H1 (cell line): ENCODE measurements around the gene TBC1D30. TPM values are rescaled to one million over a fixed set of nuclear protein-coding genes. Genes with fewer than 3 reads are reported as not detected.

Experiments used
- CTCF ChIA-PET: fragments of 300-600 bp; sonication (Branson Sonifier 250); formaldehyde crosslinking; loops from one replicate; lab custom pipeline; 2021; ENCODE audit not compliant: partially characterized antibody; lab: Charles Lee
- POLR2A ChIA-PET: fragments of 300-600 bp; sonication (Branson Sonifier 250); formaldehyde crosslinking; loops from one replicate; lab custom pipeline; 2021; ENCODE audit warnings: inconsistent platforms; ENCODE audit not compliant: partially characterized antibody; lab: Charles Lee
- DNase-seq, 2 experiments: peaks; one replicate each; pipeline versions ENCODE4 v3.0.0 to v3.0.0-alpha.2; 2010 to 2022; ENCODE audit warnings: low spot score in 2 of 2, low read depth in 1 of 2, mixed read lengths in 1 of 2
- FAIRE-seq: peaks from 2 replicates; lab custom pipeline; 2011; peaks lifted over from hg19 to GRCh38; lab: Jason Lieb, UNC
- H2AFZ ChIP-seq: 2 replicates; pipeline ENCODE4 v1.8.1; 2012; ENCODE audit warnings: low read length, inconsistent platforms
- H2AK5ac ChIP-seq: 2 replicates; pipeline ENCODE4 v1.6.1; 2013; ENCODE audit warnings: low read depth, low read length
- H2BK120ac ChIP-seq: replicated peaks from 2 replicates; pipeline ENCODE3; 2013; ENCODE audit warnings: low read depth, low read length, inconsistent platforms
- H2BK12ac ChIP-seq: 2 replicates; pipeline ENCODE4 v1.6.1; 2013; ENCODE audit warnings: low read depth, low read length
- H2BK15ac ChIP-seq: 2 replicates; pipeline ENCODE4 v1.6.1; 2013; ENCODE audit warnings: low read length
- H2BK20ac ChIP-seq: 2 replicates; pipeline ENCODE4 v1.6.1; 2013; ENCODE audit warnings: low read length
- H2BK5ac ChIP-seq: 2 replicates; pipeline ENCODE4 v1.6.1; 2013; ENCODE audit warnings: low read depth, low read length
- H3K14ac ChIP-seq: 2 replicates; pipeline ENCODE4 v1.6.1; 2013; ENCODE audit warnings: inconsistent platforms; ENCODE audit not compliant: insufficient read length
- H3K18ac ChIP-seq: 2 replicates; pipeline ENCODE4 v1.6.1; 2013; ENCODE audit warnings: low read length; ENCODE audit errors: extremely low read depth
- H3K23ac ChIP-seq: 2 replicates; pipeline ENCODE4 v1.6.1; 2013; ENCODE audit warnings: inconsistent platforms; ENCODE audit not compliant: insufficient read length
- H3K23me2 ChIP-seq: 2 replicates; pipeline ENCODE4 v1.6.1; 2013; ENCODE audit warnings: low read depth, low read length
- H3K27ac ChIP-seq: 2 replicates; pipeline ENCODE4 v1.6.1; 2011; ENCODE audit warnings: low read depth, low read length, inconsistent platforms
- H3K27me3 ChIP-seq, 4 experiments: replicated peaks in 1 of 4; 1 replicate in 1 of 4; 2 replicates in 3 of 4; pipeline versions ENCODE4 v1.6.1 to v1.8.1; 2011 to 2013; ENCODE audit warnings: low read length in 3 of 4, mild to moderate bottlenecking in 3 of 4, inconsistent platforms in 2 of 4, mixed read lengths in 2 of 4, moderate library complexity in 1 of 4; ENCODE audit not compliant: control insufficient read depth in 3 of 4, insufficient read depth in 3 of 4; ENCODE audit errors: extremely low read depth in 1 of 4
- H3K36me3 ChIP-seq, 4 experiments: 2 replicates each; pipeline versions ENCODE4 v1.6.1 to v1.8.1; 2011 to 2013; ENCODE audit warnings: mild to moderate bottlenecking in 4 of 4, low read length in 3 of 4, moderate library complexity in 2 of 4, control low read depth in 1 of 4, inconsistent platforms in 1 of 4; ENCODE audit not compliant: insufficient read depth in 4 of 4, control insufficient read depth in 2 of 4
- H3K4ac ChIP-seq: replicated peaks from 2 replicates; pipeline ENCODE3; 2013; ENCODE audit warnings: low read length, low read depth, mixed read lengths, inconsistent platforms; ENCODE audit not compliant: insufficient read length
- H3K4me1 ChIP-seq, 4 experiments: replicated peaks in 1 of 4; 1 replicate in 1 of 4; 2 replicates in 3 of 4; pipeline versions ENCODE4 v1.6.1 to v1.8.1; 2011 to 2013; ENCODE audit warnings: low read length in 3 of 4, inconsistent platforms in 2 of 4, mixed read lengths in 1 of 4; ENCODE audit not compliant: insufficient read depth in 4 of 4, control insufficient read depth in 3 of 4
- H3K4me2 ChIP-seq, 2 experiments: 2 replicates each; pipeline versions ENCODE4 v1.6.1 to v1.8.1; 2011 to 2013; ENCODE audit warnings: low read depth in 2 of 2, low read length in 2 of 2, control low read depth in 1 of 2, inconsistent platforms in 1 of 2, mild to moderate bottlenecking in 1 of 2; ENCODE audit not compliant: insufficient read depth in 1 of 2
- H3K4me3 ChIP-seq, 4 experiments: fragments of 200-600, 300-600 bp in 1 of 4; sonication (generic), shearing (Covaris generic), sonication (Bioruptor Twin) in 1 of 4; 2 replicates each; pipeline versions ENCODE4 v1.5.1 to v1.8.1; 2011 to 2016; ENCODE audit warnings: low read length in 4 of 4, low read depth in 3 of 4, control low read depth in 2 of 4, inconsistent platforms in 2 of 4, mild to moderate bottlenecking in 2 of 4, mixed read lengths in 1 of 4, moderate library complexity in 1 of 4; ENCODE audit not compliant: insufficient read depth in 2 of 4; ENCODE audit errors: extremely low read depth in 1 of 4
- H3K56ac ChIP-seq: replicated peaks from 2 replicates; pipeline ENCODE3; 2013; ENCODE audit warnings: low read depth, mild to moderate bottlenecking, mixed read lengths, low read length, inconsistent platforms; ENCODE audit not compliant: insufficient read length
- H3K79me1 ChIP-seq: 2 replicates; pipeline ENCODE4 v1.6.1; 2013; ENCODE audit warnings: low read depth, low read length, control low read depth
- H3K79me2 ChIP-seq, 2 experiments: 2 replicates each; pipeline versions ENCODE4 v1.6.1 to v1.8.1; 2012 to 2013; ENCODE audit warnings: low read length in 2 of 2, mild to moderate bottlenecking in 2 of 2, inconsistent platforms in 1 of 2; ENCODE audit not compliant: insufficient read depth in 2 of 2, control insufficient read depth in 1 of 2
- H3K9ac ChIP-seq, 4 experiments: replicated peaks in 1 of 4; 1 replicate in 1 of 4; 2 replicates in 3 of 4; pipeline versions ENCODE4 v1.6.1 to v1.8.1; 2011 to 2013; ENCODE audit warnings: low read depth in 3 of 4, low read length in 3 of 4, control low read depth in 2 of 4, mild to moderate bottlenecking in 2 of 4, moderate library complexity in 2 of 4, inconsistent platforms in 1 of 4; ENCODE audit errors: extremely low read depth in 1 of 4
- H3K9me3 ChIP-seq, 2 experiments: 2 replicates each; pipeline versions ENCODE4 v1.6.1 to v1.8.1; 2012 to 2013; ENCODE audit warnings: mild to moderate bottlenecking in 2 of 2, moderate library complexity in 2 of 2, control low read depth in 1 of 2, inconsistent platforms in 1 of 2, low read depth in 1 of 2, low read length in 1 of 2, mixed read lengths in 1 of 2; ENCODE audit not compliant: insufficient read depth in 2 of 2
- H4K20me1 ChIP-seq, 2 experiments: replicated peaks in 1 of 2; 2 replicates each; pipeline versions ENCODE3 to v1.8.1; 2011 to 2013; ENCODE audit warnings: inconsistent platforms in 2 of 2, low read length in 2 of 2, mild to moderate bottlenecking in 1 of 2; ENCODE audit not compliant: insufficient read depth in 2 of 2, control insufficient read depth in 1 of 2
- H4K5ac ChIP-seq: 2 replicates; pipeline ENCODE4 v1.6.1; 2013; ENCODE audit warnings: low read length, low read depth, mixed read lengths, inconsistent platforms; ENCODE audit not compliant: insufficient read length
- H4K8ac ChIP-seq: 2 replicates; pipeline ENCODE4 v1.8.0; 2013; ENCODE audit warnings: mild to moderate bottlenecking, moderate library complexity, low read length, inconsistent platforms; ENCODE audit not compliant: insufficient read depth; ENCODE audit errors: extremely low read depth
- H4K91ac ChIP-seq: replicated peaks from 2 replicates; pipeline ENCODE3; 2013; ENCODE audit warnings: low read length, mixed read lengths, inconsistent platforms; ENCODE audit not compliant: insufficient read length
- ASH2L ChIP-seq: fragments of 200-600, 300-600 bp; sonication (generic); IDR thresholded peaks from one replicate; pipeline ENCODE4 v1.7.1; 2017; ENCODE audit warnings: low read length
- CEBPB ChIP-seq: IDR thresholded peaks from 2 replicates; pipeline ENCODE4 v1.6.1; 2012; ENCODE audit warnings: low read depth, low read length
- JUN ChIP-seq: IDR thresholded peaks from 2 replicates; pipeline ENCODE4 v1.6.1; 2011; ENCODE audit warnings: low read depth, mild to moderate bottlenecking, improper control_type of control experiment, low read length
- SUZ12 ChIP-seq: fragments of 200-600 bp; sonication (generic); IDR thresholded peaks from 2 replicates; pipeline ENCODE4 v1.6.1; 2012; ENCODE audit warnings: mild to moderate bottlenecking, inconsistent platforms, low read length, moderate library complexity, mixed read lengths
- WGBS, 2 experiments: shearing (Covaris generic) in 1 of 2; methylation state at CpG; one replicate each; pipeline versions ENCODE4 v1.1.6 to v1.1.7; 2013 to 2015; ENCODE audit warnings: low lambda C conversion rate in 2 of 2, mixed read lengths in 2 of 2, inconsistent platforms in 1 of 2, low coverage in 1 of 2, missing lambda C conversion rate in 1 of 2; ENCODE audit not compliant: insufficient replicate concordance in 2 of 2, insufficient coverage in 1 of 2, insufficient read length in 1 of 2; ENCODE audit errors: extremely low coverage in 1 of 2, missing lambda C conversion rate in 1 of 2; 5-methylcytosine and 5-hydroxymethylcytosine counted together
- polyA plus RNA-seq, 7 experiments: library from polyadenylated mRNA; depleted of rRNA in 3 of 7; stranded (reverse) in 5 of 7; unstranded in 2 of 7; fragments of >200 nt in 5 of 7; fragments of 200-250 nt in 2 of 7; gene quantifications; 1 replicate in 5 of 7; 2 replicates in 1 of 7; 4 replicates in 1 of 7; pipeline versions ENCODE4 v1.2.1 to v1.2.3, GENCODE V29; 2011 to 2013; ENCODE audit warnings: missing spikeins in 2 of 7, mixed read lengths in 2 of 7
- total RNA-seq: library from RNA; stranded (reverse); fragmentation: NEBNext Ultra II Directional; extraction: Animal tissue kit (Norgen Biotek cat#: 25700); gene quantifications from 2 replicates; pipeline ENCODE4 v1.2.1, GENCODE V29; 2021

Gene TBC1D30
- total and polyA plus RNA-seq, 2 of the 8 experiments (the other 6 are each of a cell fraction or from before 2014, with no cell fraction given): 2.8 to 5.5 TPM

- no peak overlapping the region for H3K4me3 ChIP-seq
- no peak overlapping the region for H2BK12ac ChIP-seq
- H3K79me1 ChIP-seq: no peaks in the 10 kb centered on the region
- FAIRE-seq (no peak), DNase-seq (no peak)
- H3K9ac ChIP-seq: no peak overlapping the region
- H4K5ac ChIP-seq: no peak overlapping the region
- no peaks in the 10 kb centered on the region for H3K27me3 ChIP-seq
- no peaks in the 10 kb centered on the region for H4K20me1 ChIP-seq
- no peak overlapping the region for H3K27ac ChIP-seq
- no peak overlapping the region for H3K23ac ChIP-seq
- no peaks in the 10 kb centered on the region for H3K9me3 ChIP-seq
- H2AK5ac ChIP-seq: no peak overlapping the region
- H2BK15ac ChIP-seq: no peak overlapping the region
- no peak overlapping the region for H3K4ac ChIP-seq
- no peaks in the 10 kb centered on the region for H3K79me2 ChIP-seq
- H4K8ac ChIP-seq: no peak overlapping the region
- H3K4me2 ChIP-seq: no peak overlapping the region
- TF ChIP-seq SUZ12 (no peak), JUN (no peak), ASH2L (no peak), CEBPB (no peak)
- H3K14ac ChIP-seq: no peak overlapping the region
- CTCF ChIA-PET: interaction anchor here (0.7 to 2.3 kb wide), 3 partner anchors 8 to 439 kb away, joined by 3 to 20 read pairs (median 3); no protein-coding TSS in a partner anchor
- no peaks in the 10 kb centered on the region for H3K23me2 ChIP-seq
- no peak overlapping the region for H2AFZ ChIP-seq
- POLR2A ChIA-PET: no interaction called here
- H3K36me3 ChIP-seq: no peaks in the 10 kb centered on the region
- 96% methylated on average over 3 of the region's 3 CpGs; no CpG with 5 or more reads in 1 of the 2 experiments for WGBS, 2 experiments
- no peak overlapping the region for H3K18ac ChIP-seq
- H2BK20ac ChIP-seq: no peak overlapping the region
- peaks cover 0 to 3% (median 0%) of the 10 kb centered on the region in 4 experiments; a peak in 1 of 7 replicates for H3K4me1 ChIP-seq
- no peak overlapping the region for H2BK5ac ChIP-seq
- H2BK120ac ChIP-seq: no peak overlapping the region
- H4K91ac ChIP-seq: no peak overlapping the region
- no peak overlapping the region for H3K56ac ChIP-seq
Observed at GRCh38 chr12:64793610-64794009, 30.8 kb upstream of the TBC1D30 start.
